Stimulated activated CD4-positive, alpha-beta T cell treated with anti-CD3 and anti-CD28 coated beads, Interleukin-2, amount 100 ng/mL, for 48 hours (primary cell): ENCODE data around the gene MORN3.
"Not testable (repeated sequence)": the region's sequence is repeated elsewhere in the genome, so short reads cannot be mapped to it uniquely, and the experiment has no call there.

ENCODE experiments used
- DNase-seq, 2 donors: peaks; one replicate each; pipeline ENCODE4 v3.0.0-alpha.2; 2020

The MORN3 gene

DNA sequence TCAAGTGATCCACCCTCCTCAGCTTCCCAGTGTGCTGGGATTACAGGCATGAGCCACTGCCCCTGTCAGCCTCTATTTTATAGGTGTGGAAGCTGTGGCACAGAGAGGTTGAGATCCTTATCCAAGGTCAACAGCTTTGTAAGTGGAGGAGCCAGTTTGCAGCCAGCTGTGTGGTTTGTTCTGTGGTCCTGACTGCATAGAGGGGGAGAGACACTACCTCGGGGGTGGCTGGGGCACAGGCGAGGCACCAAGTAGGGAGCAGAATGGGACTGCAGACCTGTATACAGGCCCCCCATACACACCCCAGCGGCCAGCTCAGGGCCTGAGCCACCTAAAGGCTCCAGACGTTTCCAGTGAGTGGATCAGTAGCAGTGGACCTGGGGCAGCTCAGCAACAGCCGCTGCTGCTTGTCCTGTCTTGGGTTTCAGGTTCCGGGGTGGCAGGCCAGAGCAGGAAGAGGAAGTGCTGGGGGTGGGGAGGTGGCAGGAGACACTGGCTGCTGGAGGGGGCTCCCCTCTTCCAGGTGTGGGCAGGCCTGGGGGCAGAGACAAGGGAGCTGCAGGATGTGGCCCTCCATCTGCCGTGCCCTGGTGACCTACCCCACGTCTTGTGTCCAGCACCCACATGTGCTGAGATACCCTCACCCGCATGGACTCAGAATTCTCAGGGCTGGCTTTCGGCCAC is 32.1 kb downstream of the MORN3 start:
- DNase-seq, result peak in 1 of 2 donors; percentile 36

DNA sequence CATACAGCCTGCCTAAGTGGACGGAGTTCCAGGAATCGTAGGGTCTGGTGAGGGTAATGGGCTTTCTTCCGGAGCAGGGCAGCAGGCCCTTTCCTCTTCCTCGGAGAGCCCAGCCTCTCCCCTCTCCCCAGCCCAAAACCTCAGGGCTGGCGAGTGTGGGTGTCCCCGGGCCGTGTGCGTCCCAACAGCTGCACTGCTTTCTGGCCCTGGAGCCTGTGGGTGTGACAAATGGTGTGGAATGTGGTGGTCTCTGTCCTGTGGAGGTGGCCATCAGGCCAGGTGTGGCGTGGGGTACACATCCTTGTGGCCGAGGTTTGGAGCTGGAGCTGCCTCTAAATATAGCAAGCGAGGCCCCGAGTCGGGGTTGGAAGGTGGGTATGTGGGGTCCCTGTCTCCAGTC is 34.6 kb downstream of the MORN3 start:
- no peak for DNase-seq

DNA sequence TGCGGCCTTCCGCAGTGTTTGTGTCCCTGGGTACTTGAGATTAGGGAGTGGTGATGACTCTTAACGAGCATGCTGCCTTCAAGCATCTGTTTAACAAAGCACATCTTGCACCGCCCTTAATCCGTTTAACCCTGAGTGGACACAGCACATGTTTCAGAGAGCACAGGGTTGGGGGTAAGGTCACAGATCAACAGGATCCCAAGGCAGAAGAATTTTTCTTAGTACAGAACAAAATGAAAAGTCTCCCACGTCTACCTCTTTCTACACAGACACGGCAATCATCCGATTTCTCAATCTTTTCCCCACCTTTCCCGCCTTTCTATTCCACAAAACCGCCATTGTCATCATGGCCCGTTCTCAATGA is 35.6 kb downstream of the MORN3 start:
- not testable (repeated sequence) for DNase-seq

DNA sequence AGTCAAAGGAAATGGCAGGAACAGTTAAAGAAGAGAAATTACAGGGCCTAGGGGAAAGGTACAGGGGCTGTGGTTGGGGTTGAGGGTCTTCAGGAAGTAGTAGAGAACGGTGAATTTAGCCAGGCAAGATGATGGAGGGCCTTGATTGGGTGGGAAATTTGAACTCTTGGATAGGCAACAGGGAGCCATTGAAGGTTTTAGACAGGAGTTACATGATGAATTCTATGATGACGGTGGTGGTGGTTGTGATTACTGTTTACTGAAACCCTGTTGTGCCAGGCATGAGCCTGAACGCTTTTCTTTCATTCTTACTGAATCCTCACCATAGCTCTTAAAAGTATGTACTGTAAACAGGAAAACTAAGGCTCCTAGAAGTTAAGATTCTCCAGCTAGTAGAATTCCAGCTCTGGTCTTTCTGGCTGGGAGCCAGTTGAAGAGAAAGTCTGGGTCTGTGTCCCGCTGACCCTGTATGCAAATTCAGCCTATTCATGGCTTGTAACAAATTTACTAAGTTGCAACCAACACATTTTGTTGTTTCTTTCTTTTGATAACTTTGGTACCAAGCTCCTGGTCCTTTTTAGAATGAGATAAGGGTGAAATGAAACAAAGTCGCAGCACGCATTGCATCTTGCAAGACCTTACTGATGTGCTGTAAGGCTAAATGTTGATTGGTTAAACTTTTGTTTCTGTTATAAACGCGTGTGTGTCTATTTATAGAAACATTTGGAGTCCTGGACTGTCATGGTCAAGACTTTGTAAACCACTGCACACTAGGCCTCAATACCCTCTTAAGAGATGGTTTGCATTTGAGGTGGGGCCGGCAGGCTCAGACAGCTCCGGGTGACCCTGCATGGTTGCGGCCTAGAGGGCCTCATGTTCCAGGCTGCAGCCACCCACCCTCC is 37.1 kb downstream of the MORN3 start:
- no peak for DNase-seq

DNA sequence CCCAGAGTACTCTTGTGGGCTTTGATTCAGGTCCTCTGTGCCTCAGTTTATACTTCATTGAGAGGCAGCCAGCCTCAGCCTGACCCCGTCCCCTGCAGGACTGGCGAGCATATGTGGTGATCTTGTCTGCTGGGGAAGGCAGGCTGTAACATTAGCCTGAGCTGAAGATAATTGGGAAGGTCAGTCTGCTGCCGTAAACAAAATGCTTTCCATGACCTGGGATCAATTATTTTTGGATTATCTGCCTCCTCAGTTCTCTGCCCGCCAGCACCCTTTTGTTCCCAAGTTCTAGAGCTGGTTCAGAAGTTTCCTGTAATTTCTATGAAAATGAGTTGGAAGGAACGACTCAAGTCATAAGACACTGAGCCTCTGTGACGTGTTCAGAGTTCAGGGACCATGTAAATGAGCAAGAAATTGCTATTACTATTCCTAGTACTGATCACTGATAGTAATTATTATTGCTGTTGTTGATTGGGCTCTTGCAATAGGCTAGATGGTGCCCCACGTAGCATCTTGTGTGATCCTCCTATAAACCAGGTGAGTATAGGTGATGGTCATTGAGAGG is 38.6 kb downstream of the MORN3 start:
- DNase-seq, result no peak

DNA sequence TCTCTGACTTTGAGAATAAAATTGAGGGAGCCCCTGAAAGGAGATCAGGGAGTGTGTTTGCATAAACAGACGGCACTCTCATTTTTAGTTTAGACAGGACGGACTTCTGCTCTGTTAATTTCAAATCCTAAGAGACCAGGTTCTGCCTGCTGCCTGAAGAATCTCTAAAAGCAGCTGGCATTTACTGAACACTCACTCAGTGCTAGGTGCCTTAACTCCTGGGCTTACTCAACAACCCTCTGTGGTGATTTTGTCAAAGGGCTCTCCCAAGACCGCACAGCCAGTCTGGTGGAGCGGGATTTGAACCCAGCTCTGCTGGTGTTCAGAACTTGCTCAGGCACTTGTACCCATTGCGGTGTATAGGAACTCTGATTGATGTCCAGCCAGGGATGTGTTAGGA is 40.9 kb downstream of the MORN3 start:
- DNase-seq, result no peak

DNA sequence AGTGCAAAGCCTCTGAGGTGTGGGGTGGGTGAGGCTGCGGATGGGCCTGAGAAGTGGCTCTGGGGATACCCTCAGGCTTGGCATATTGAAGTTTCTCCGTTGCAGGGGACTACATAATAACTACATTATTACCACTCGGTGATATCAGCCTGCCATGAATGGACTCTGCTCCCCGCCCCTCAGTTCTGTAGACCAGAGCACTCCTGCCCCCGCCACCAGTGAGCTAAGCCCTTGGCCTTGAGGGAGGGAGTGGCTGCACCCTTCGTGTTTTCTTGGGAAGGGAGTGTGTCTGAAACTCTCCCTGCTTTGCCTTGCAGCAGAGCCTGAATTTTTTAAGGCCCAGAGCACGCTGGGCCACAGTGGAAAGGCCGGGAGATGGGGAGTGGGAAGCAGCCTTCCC is 41.4 kb downstream of the MORN3 start:
- DNase-seq, result no peak

DNA sequence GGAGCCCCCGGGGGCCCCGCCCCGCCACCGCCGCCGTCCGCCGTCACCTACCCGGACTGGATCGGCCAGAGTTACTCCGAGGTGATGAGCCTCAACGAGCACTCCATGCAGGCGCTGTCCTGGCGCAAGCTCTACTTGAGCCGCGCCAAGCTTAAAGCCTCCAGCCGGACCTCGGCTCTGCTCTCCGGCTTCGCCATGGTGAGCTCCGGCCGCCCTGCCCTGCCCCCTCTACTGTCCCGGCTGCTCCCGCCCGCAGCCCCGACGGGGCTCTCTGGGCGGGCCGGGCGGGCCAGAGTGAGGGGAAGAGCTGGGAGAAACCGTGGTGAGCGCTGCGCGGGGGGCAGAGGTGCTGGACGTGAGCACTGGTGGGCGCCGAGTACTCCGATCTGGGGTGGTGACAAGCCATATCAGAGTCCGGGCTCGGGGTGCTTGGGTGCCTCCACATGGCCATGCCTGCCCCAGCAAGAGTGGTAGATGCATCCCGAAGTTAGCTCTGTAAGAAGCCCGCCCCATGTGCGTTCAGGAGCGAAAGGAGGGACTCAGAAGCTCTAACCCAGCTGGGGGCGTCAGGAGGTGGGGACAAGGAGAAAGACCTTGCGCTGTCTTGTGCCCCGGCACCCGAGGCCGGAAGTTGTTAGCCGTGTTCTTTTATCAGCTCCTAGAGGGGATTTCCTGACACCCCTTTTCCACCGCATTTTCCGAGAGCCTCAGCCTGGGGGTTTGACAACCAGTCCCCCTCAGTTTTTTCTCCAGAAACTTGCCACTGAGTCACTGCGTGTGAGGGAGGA is 42.4 kb downstream of the MORN3 start:
- DNase-seq, result peak; percentile 72 to 78

DNA sequence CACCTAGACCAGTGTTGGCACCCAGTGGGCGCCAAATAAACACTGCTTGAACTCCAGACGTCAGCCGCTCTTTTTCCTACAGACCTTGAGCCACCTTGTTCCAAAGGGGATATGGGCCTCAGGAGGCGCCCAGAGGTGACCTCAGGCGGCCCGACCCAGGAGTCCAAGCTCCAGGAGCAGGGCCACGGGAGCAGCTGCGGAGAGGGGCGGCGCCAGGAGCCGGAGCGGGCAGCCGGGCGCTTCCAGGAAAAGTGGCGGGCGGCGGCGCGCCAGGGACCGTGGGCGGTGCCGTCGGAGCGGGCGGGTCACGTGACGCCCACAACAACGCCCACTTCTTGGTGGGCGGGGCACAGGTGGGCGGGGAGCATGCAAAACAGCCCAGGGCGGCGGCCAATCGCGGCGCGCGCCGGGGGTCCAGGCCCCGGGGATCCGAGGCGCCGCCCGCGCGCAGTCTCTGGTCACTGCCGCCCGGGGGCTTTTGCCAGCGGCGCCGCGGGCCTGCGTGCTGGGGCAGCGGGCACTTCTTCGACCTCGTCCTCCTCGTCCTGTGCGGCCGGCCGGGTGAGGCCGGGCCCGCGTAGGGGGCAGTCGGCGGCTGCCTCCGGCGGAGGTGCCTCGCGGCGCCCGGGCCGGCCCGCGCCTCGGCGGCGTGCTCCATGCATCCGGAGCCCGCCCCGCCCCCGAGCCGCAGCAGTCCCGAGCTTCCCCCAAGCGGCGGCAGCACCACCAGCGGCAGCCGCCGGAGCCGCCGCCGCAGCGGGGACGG is 43.2 kb downstream of the MORN3 start, which contains the start of gene ORAI1:
Gene ORAI1, plus strand, starts transcription at position 444 of the 766 bp plus-strand sequence.
- peak; percentile 95 to 98 for DNase-seq

DNA sequence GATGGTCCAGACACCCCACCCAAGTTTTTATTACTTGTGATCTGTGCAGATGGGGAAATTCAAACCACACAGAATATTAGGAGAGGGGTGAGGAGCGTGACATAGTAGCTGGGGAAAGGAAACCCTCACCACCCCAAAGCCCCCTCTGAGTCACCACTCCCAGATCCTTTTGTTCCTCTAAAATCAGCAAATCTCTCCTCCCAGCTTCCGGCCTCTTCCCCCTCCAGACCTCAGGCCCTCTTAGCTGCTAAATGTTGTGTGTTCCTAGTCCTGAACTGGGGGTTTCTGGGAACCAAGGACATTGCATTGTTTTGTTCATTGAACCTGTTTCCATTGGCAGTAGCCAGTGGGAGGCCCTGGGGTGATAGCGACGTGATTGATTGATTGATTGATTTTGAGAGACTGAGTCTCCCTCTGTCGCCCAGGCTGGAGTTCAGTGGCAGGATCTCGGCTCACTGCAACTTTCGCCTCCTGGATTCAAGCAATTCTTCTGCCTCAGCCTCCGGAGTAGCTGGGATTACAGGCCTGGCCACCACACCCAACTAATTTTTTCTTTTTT is 49.0 kb downstream of the MORN3 start:
- no peak for DNase-seq

DNA sequence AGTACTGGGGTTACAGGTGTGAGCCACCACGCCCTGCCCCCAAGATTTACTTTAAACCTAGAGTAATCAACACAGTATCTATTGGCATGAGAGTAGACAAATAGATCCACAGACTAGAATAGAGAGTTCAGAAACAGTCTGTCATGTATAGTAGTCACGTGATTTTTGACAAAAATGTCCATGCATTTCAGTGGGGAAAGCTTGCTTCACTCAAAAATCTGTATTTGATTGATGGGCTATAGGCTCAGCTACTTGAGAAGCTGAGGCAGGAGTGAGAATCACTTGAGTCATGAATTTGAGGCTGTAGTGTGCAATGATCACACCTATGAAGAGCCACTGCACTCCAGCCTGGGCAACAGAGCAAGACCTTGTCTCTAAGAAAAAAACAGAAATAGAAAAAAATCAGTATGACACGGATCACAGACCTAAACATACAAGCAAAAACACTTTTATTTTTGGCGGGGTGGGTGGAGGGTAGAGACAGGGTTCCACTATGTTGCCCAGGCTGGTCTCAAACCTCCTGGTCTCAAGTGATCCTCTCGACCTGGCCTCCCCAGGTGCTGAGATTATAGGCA is 50.7 kb downstream of the MORN3 start:
- no peak for DNase-seq

DNA sequence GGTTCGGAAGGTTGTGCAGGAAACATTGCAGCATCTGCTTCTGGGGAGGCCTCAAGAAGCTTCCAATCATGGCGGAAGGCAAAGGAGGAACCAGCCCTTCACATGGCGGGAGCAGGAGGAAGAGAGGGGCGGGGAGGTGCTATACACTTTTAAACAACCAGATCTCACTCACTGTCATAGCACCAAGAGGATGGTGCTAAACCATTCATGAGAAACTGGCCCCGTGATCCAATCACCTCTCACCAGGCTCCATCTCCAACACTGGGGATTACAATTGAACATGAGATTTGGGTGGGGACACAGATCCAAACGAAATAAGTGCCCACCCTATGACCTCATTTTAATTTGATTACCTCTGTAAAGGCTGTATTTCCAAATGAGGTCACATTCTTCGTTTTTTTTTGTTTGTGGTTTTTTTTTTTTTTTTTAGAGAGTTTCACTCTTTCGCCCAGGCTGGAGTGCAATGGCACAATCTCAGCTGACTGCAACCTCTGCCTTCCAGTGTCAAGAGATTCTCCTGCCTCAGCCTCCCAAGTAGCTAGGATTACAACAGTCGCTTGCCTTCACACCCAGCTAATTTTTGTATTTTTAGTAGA is 54.5 kb downstream of the MORN3 start:
- DNase-seq, result no peak

DNA sequence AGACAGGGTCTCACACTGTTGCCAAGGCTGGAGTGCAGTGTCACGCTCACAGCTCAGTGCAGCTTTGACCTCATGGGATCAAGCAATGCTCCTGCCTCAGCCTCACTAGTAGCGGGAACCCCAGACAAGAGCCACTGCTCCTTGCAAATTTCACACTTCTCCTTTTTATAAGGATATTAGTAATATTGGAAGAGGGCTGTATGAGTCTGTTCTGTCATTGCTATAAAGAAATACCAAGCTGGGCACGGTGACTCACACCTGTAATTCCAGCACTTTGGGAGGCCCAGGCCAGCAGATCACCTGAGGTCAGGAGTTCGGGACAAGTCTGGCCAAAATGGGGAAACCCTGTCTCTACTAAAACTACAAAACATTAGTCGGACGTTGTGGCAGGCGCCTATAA is 56.0 kb downstream of the MORN3 start:
- DNase-seq, result no peak

DNA sequence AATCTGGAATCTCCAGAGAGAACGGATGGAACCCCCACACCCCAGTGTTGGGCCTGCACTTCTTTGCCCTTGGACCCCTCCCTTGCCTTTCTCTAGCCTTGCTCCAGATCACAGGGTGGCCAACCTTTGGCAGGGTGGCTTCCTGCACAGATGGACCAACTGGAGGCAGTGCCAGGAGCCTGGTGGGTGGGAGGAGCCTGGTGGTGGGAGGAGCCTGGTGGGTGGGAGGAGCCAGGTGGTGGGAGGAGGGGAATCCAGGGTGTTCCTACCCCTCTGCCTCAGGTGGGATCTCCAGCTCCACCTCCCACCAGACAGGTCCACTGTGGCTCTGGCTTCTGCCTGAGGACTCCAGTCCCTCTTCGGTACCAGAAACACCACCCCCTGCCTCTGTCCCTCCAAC is 58.1 kb downstream of the MORN3 start:
- peak in 1 of 2 donors; percentile 26 for DNase-seq

DNA sequence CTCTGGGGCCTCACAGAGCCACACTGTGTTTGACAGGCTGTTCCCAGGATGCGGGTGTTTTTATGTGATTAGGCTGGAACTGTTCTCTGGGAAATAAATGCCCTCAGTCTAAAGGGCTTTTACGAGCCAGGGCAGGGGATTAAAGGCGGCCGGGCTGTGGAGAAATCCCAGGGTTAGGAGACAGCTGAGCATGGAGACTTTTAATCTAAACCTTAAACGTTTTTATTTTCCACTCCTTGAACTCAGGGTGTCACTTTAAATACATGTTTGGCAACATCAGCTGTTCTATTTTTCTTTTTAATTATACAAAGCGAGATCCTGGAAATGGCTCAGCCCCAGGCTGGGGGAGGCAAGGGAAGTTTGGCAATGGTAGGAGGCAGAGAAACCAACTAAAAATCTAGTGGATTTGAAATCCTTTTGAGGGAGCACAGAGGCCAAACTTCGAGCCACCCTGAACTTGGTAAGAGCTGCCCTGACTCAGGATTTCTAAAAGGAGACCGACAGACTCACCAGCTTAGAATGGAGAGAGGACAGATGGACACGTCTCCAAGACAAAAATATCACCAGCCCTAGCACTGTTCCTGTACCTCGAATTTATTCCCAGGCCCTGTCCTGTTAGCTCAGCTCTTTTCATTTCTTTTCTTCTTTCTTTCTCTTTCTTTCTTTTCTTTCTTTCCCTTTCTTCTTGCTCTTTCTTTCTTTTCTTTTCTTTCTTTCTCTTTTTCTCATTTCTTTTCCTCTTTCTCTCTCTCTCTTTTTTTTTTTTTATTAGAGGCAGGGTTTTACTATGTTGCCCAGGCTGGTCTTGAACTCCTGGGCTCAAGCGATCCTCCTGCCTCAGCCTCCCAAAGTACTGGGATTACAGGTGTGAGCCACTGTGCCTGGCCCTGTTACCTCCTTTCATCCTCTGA is 59.0 kb downstream of the MORN3 start:
- DNase-seq, result no peak

DNA sequence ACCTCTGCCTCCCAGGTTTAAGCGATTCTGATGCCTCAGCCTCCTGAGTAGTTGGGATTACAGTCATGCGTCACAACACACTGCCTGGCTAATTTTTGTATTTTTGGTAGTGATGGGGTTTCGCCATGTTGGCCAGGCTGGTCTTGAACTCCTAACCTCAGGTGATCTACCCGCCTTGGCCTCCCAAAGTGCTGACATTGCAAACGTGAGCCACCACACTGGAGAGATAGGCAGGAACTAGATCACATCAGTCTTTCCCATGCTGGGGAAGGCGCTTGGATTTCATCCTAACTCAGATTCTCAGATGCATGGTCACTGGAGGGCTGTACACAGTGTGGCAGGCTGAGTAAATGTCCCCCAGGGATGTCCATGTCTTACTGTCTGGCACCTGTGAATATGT is 61.2 kb downstream of the MORN3 start:
- DNase-seq, result no peak

DNA sequence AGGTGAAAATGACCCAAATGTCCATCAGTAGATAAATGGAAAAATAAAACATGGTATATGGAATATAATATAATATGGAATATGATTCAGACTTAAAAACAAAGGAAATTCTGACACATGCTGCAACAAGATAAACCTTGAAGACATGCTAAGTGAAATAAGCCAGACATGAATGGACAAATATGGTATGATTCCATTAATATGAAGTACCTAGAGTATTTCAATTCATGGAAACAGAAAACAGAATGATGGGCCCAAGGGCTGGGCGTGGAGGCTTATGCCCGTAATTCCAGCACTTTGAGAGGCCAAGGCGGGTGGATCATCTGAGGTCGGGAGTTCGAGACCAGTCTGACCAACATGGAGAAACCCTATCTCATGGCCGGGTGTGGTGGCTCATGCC is 65.9 kb downstream of the MORN3 start:
- no peak for DNase-seq

DNA sequence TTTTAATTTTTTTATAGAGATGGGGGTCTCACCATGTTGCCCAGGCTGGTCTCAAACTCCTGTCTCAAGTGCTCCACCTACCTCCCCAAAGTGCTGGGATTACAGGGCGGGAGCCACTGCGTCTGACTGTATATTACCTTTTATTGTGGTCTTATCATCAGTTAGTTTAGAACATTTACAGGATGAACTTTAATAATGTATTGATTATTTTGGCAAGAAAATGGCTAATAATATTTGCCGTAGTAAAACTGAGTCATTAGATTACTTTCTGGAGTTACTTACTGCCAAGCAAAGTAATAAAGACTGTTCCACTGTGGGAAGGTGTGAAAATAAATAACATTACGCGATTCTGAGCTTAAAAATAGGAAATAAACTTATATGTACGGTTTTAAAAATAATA is 66.7 kb downstream of the MORN3 start:
- no peak for DNase-seq

DNA sequence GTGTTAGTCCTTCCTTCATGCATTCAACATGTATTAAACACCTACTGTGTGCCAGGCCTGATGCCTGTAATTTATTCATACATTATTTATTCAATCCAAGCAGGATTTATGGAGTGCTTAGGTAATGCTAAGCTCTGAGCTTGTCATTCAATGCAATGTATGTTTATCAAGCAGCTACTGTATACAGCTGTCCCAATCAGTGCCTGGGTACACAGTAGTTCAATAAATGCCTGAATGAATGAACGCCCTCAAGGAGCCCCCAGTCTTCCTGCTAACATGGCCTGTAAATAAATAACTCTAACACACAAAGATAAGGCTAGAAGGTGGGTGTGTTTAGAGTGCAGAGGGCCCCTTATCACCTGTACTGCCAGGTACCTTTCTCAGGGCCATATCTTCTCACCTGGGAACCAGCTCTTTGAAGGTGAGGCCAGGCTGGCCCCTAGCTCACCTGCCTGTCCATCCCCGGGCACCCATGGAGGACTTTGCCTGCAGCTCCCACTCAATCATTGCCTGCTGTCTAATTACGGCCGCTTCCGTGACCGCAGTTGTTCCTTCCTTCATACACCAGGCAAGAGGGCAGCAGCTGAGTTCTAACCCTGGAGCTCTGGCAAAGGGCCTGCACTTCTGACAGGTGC is 68.6 kb downstream of the MORN3 start:
- DNase-seq, result no peak
